ENCODE results near the gene HBB. TPM values are rescaled to one million over a fixed set of nuclear protein-coding genes. Genes with fewer than 3 reads are reported as not detected.

The HBB gene
- total and polyA plus RNA-seq, 10 donors, result 107 to 40,257 (median 2,189) TPM

- WGBS, 5 donors, result 85 to 90% (median 86%) methylated on average over 5 of the region's 5 CpGs
- intact Hi-C loops (cut with DNase I; ENCODE audit: low total_unique reads), result no loop called here
- TF ChIP-seq CTCF (IDR thresholded peaks at IDR 0.05 in 8 of 11, conservative IDR thresholded peaks at IDR 0.05 in 3 of 11) (no peak), POLR2A (IDR thresholded peaks at IDR 0.05) (no peak), POLR2AphosphoS5 (IDR thresholded peaks at IDR 0.05) (no peak)
- no peak overlapping the region for H3K4me3 ChIP-seq
- H3K27ac ChIP-seq, result no peak overlapping the region
- H3K4me1 ChIP-seq, result no peaks in the 10 kb centered on the region
- H3K36me3 ChIP-seq, result no peaks in the 10 kb centered on the region
- no peaks in the 10 kb centered on the region for H3K9me3 ChIP-seq
- DNase-seq, result no peak
- H3K27me3 ChIP-seq (replicated peaks in 1 of 7), result no peaks in the 10 kb centered on the region
These were observed 8.7 kb upstream of the HBB start for GRCh38 chr11:5235364-5236095.

- TF ChIP-seq POLR2AphosphoS5 (IDR thresholded peaks at IDR 0.05) (no peak), CTCF (IDR thresholded peaks at IDR 0.05 in 8 of 11, conservative IDR thresholded peaks at IDR 0.05 in 3 of 11) (no peak), POLR2A (IDR thresholded peaks at IDR 0.05) (no peak)
- WGBS, 5 donors, result 8 to 22% (median 14%) methylated on average over 2 of the region's 2 CpGs
These were observed 7.5 kb upstream of the HBB start, which contains the start of gene HBD for GRCh38 chr11:5234381-5234834. Gene HBD (minus strand): TSS chr11:5234483. CDS start chr11:5234433, 50 bp downstream.

GRCh38 chr11:5233307-5233706, 6.4 kb upstream of the HBB start:
- Histone ChIP-seq H3K27me3 (replicated peaks in 1 of 7) (no peaks in the 10 kb centered on the region), H3K4me1 (no peaks in the 10 kb centered on the region), H3K27ac (no peak overlapping the region), H3K4me3 (no peak overlapping the region), H3K9me3 (no peaks in the 10 kb centered on the region), H3K36me3 (no peaks in the 10 kb centered on the region)
- 65 to 83% (median 79%) methylated on average over 1 of the region's 1 CpG for WGBS, 5 donors
- no peak for DNase-seq
- no peak for TF ChIP-seq CTCF (IDR thresholded peaks at IDR 0.05 in 8 of 11, conservative IDR thresholded peaks at IDR 0.05 in 3 of 11)
- no peak for TF ChIP-seq POLR2AphosphoS5 (IDR thresholded peaks at IDR 0.05)
- no peak for TF ChIP-seq POLR2A (IDR thresholded peaks at IDR 0.05)
- intact Hi-C loops (cut with DNase I; ENCODE audit: low total_unique reads), result no loop called here

More at GRCh38 chr11:5234381-5234834, 7.5 kb upstream of the HBB start, which contains the start of gene HBD:
- Histone ChIP-seq H3K9me3 (no peaks in the 10 kb centered on the region), H3K27ac (no peak within 1 kb of the TSS), H3K4me3 (no peak within 1 kb of the TSS), H3K36me3 (no peaks in the 10 kb centered on the region), H3K27me3 (replicated peaks in 1 of 7) (no peaks in the 10 kb centered on the region), H3K4me1 (no peaks in the 10 kb centered on the region)
- no peak for DNase-seq
- intact Hi-C loops (cut with DNase I; ENCODE audit: low total_unique reads), result no loop called here

- Histone ChIP-seq H3K9me3 (no peaks in the 10 kb centered on the region), H3K27me3 (replicated peaks in 1 of 7) (no peaks in the 10 kb centered on the region), H3K27ac (no peak overlapping the region), H3K4me1 (no peaks in the 10 kb centered on the region), H3K4me3 (no peak overlapping the region), H3K36me3 (no peaks in the 10 kb centered on the region)
- TF ChIP-seq POLR2AphosphoS5 (IDR thresholded peaks at IDR 0.05), result no peak
- no peak for TF ChIP-seq POLR2A (IDR thresholded peaks at IDR 0.05)
- TF ChIP-seq CTCF (IDR thresholded peaks at IDR 0.05 in 8 of 11, conservative IDR thresholded peaks at IDR 0.05 in 3 of 11), result no peak
- DNase-seq, result no peak
- 89 to 100% (median 96%) methylated on average over 2 of the region's 2 CpGs for WGBS, 5 donors
- intact Hi-C loops (cut with DNase I; ENCODE audit: low total_unique reads), result no loop called here
These were observed 6.0 kb upstream of the HBB start for GRCh38 chr11:5232821-5233220.

Data from spleen (tissue), 11 donors.